Measurements from ENCODE around the gene ZSWIM8.

ZSWIM8 gene

DNA sequence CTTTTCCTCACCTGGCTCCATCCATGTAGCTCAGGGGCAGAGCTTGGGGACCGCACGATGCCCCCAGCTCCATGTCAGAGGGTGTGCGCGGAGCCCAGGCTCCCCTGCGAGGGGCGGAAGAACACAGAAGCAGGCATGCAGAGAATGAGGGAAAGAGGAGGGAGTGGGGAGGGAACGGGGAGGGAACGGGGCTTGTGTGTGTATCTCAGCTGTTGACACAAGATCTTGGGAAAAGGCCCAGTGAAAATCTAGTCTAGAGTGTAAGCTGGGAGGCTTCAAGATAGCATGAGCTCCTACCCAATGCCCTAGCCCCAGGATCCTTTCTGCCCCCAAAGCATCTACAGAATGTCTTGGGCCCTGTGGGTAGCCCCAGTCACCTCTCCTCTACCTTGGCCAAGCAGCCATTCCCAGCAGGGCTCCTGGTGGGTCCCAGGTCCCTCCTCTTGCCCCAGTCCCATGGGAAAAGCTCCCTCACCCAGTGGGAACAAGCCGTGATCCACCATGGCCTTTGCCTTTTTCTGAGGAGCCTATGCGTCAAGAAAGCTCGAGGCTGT, 51.1 kb downstream of the ZSWIM8 start:
- Histone ChIP-seq H3K4me1 (ENCODE audit: control insufficient read depth, insufficient read depth, low read length, unreplicated experiment) (peaks cover 29% of the 10 kb centered on the region), H3K27me3 (ENCODE audit: insufficient read depth, low read length) (no peaks in the 10 kb centered on the region), H3K79me2 (ENCODE audit: control insufficient read depth, insufficient read depth, low read length, unreplicated experiment) (no peaks in the 10 kb centered on the region), H2AFZ (ENCODE audit: low read length, unreplicated experiment) (no peak overlapping the region), H3K27ac (ENCODE audit: low read depth, low read length) (peak overlapping the region; percentile 55), H3K4me3 (ENCODE audit: low read depth, low read length) (no peak overlapping the region), H3K36me3 (ENCODE audit: insufficient read depth, low read length) (no peaks in the 10 kb centered on the region)

DNA sequence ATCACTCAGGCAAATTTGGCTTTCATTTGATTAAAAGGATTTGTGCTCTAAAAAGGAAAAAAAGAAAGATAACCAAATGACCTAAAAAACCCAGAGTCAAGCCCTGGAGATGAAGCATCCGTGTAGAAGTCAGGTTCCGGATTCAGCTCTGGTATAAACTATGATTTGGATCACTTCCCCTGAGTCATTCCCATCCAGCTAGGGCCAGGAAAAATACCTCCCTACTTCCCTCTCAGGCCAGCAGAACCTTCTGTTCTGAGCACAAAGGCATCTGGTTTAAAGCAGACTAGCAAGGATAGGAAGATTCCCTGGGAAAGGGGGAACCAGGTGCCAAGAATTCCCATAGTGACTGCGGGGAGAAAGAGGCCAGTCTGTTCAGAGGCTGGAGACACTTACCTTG, 51.7 kb downstream of the ZSWIM8 start:
- Histone ChIP-seq H3K4me1 (ENCODE audit: control insufficient read depth, insufficient read depth, low read length, unreplicated experiment) (peaks cover 29% of the 10 kb centered on the region), H3K27ac (ENCODE audit: low read depth, low read length) (peak overlapping the region; percentile 55)

DNA sequence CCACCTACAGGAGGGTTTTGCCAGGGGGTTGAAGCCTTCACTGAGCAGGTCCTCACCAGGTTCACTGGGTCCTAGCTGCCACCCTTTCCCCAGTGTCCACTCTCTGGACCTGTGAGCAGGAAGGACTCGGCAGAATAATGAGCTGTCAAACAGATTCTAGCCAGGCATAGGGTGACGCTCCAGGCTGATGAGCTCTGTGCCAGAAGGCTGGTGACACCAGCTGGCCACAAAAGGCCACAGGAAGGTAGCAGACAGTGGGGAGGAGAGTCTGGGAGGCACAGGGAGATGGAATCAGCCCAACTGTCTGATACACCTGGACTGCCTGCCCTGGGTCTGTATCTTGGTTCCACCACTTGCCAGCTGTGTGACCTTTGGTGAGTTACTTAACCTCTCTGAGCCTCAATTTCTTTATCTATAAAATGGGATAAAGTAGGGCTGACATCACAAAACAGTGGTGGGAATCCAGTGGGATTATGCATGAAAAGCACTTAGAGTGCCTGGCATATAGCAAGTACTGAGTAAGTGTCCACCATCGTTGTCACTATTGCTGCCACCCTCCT, 52.7 kb downstream of the ZSWIM8 start:
- H3K36me3 ChIP-seq (ENCODE audit: insufficient read depth, low read length) = no peaks in the 10 kb centered on the region

More for the DNA sequence above, 51.7 kb downstream of the ZSWIM8 start:
- Histone ChIP-seq H3K4me3 (ENCODE audit: low read depth, low read length) (no peak overlapping the region), H3K79me2 (ENCODE audit: control insufficient read depth, insufficient read depth, low read length, unreplicated experiment) (no peaks in the 10 kb centered on the region), H3K27me3 (ENCODE audit: insufficient read depth, low read length) (no peaks in the 10 kb centered on the region), H2AFZ (ENCODE audit: low read length, unreplicated experiment) (no peak overlapping the region), H3K36me3 (ENCODE audit: insufficient read depth, low read length) (no peaks in the 10 kb centered on the region)

DNA sequence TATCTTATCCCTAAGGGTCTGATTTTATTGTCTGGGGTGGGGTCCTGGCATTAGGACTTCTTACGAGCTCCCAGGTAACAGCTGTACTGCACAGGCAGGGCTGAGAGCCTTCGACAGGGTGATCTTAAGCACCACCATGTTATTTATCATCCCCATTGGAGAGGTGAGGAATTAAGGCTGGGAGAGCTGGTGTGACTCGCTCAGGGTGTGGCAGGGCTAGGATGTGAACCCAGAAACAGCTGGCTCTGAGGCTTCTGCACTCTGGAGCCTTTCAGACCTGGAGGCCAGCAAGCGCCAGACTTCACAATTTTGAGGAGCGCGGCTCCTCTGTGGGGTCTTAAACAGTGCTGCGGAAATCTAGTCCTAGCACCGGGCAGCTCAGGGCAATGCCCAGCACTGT, 53.4 kb downstream of the ZSWIM8 start:
- no peak overlapping the region for H3K4me3 ChIP-seq (ENCODE audit: low read depth, low read length)
- no peak overlapping the region for H3K27ac ChIP-seq (ENCODE audit: low read depth, low read length)
- H3K79me2 ChIP-seq (ENCODE audit: control insufficient read depth, insufficient read depth, low read length, unreplicated experiment) = no peaks in the 10 kb centered on the region
- H3K36me3 ChIP-seq (ENCODE audit: insufficient read depth, low read length) = no peaks in the 10 kb centered on the region
- H3K4me1 ChIP-seq (ENCODE audit: control insufficient read depth, insufficient read depth, low read length, unreplicated experiment) = peaks cover 29% of the 10 kb centered on the region
- H2AFZ ChIP-seq (ENCODE audit: low read length, unreplicated experiment) = no peak overlapping the region
- no peaks in the 10 kb centered on the region for H3K27me3 ChIP-seq (ENCODE audit: insufficient read depth, low read length)

More for the DNA sequence above, 52.7 kb downstream of the ZSWIM8 start:
- Histone ChIP-seq H2AFZ (ENCODE audit: low read length, unreplicated experiment) (no peak overlapping the region), H3K79me2 (ENCODE audit: control insufficient read depth, insufficient read depth, low read length, unreplicated experiment) (no peaks in the 10 kb centered on the region), H3K4me1 (ENCODE audit: control insufficient read depth, insufficient read depth, low read length, unreplicated experiment) (peaks cover 29% of the 10 kb centered on the region), H3K27ac (ENCODE audit: low read depth, low read length) (no peak overlapping the region), H3K4me3 (ENCODE audit: low read depth, low read length) (no peak overlapping the region), H3K27me3 (ENCODE audit: insufficient read depth, low read length) (no peaks in the 10 kb centered on the region)

DNA sequence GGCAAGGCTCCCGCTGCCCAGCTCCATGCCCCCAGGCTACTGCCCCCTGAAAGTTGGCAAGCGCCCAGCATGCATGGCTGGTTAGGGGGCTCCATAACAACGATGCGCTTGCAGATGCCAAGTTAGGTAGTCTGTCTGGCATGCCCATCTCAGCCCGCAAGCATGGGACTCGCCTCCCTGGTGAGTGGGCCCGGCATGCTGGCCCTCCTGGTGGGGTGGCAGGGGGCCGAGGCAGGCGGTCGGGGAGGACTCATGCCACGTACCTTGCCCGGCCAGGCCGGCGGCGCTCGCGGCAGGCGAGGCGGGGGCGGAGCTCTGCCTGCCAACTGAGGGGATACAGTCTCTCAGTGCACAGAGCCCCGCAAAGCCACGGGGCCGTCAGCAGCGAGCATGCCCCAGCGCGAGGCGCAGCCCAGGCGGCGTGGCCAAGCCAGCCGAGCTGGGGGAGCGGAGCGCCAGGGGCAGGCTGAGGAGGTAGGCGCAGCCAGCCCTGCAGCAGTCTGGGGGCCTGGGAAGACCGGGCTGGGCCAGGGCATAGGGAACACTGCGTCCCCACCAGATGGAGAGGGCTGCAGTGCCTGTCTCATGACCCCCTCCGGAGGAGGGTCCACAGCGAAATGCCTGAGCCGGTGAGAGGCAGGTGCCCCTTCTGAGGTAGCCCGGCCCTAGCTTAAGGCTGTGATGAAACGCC, 54.0 kb downstream of the ZSWIM8 start:
- Histone ChIP-seq H3K79me2 (ENCODE audit: control insufficient read depth, insufficient read depth, low read length, unreplicated experiment) (no peaks in the 10 kb centered on the region), H3K27me3 (ENCODE audit: insufficient read depth, low read length) (no peaks in the 10 kb centered on the region), H3K4me1 (ENCODE audit: control insufficient read depth, insufficient read depth, low read length, unreplicated experiment) (peaks cover 29% of the 10 kb centered on the region), H3K36me3 (ENCODE audit: insufficient read depth, low read length) (no peaks in the 10 kb centered on the region), H3K27ac (ENCODE audit: low read depth, low read length) (no peak overlapping the region), H3K4me3 (ENCODE audit: low read depth, low read length) (no peak overlapping the region), H2AFZ (ENCODE audit: low read length, unreplicated experiment) (no peak overlapping the region)

DNA sequence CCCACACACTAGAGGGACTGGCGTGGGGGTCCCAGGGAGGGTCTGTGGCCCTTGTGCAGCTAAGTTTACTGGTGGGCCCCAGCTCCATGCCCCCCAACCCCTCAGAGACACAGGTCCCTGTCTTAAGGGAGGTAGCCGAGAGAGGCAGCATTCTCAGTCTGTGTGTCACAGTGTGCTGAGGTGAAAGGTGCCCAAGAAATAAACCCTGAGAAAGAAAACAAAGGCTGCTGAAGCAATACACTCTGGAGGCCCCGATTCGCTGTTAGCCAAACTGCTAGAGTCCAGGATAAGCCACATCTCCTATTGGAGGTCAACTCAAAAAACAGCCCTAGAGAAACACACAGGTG, 54.6 kb downstream of the ZSWIM8 start:
- Histone ChIP-seq H3K36me3 (ENCODE audit: insufficient read depth, low read length) (no peaks in the 10 kb centered on the region), H3K27me3 (ENCODE audit: insufficient read depth, low read length) (no peaks in the 10 kb centered on the region), H2AFZ (ENCODE audit: low read length, unreplicated experiment) (no peak overlapping the region), H3K4me3 (ENCODE audit: low read depth, low read length) (no peak overlapping the region), H3K79me2 (ENCODE audit: control insufficient read depth, insufficient read depth, low read length, unreplicated experiment) (no peaks in the 10 kb centered on the region), H3K27ac (ENCODE audit: low read depth, low read length) (no peak overlapping the region), H3K4me1 (ENCODE audit: control insufficient read depth, insufficient read depth, low read length, unreplicated experiment) (peaks cover 29% of the 10 kb centered on the region)

DNA sequence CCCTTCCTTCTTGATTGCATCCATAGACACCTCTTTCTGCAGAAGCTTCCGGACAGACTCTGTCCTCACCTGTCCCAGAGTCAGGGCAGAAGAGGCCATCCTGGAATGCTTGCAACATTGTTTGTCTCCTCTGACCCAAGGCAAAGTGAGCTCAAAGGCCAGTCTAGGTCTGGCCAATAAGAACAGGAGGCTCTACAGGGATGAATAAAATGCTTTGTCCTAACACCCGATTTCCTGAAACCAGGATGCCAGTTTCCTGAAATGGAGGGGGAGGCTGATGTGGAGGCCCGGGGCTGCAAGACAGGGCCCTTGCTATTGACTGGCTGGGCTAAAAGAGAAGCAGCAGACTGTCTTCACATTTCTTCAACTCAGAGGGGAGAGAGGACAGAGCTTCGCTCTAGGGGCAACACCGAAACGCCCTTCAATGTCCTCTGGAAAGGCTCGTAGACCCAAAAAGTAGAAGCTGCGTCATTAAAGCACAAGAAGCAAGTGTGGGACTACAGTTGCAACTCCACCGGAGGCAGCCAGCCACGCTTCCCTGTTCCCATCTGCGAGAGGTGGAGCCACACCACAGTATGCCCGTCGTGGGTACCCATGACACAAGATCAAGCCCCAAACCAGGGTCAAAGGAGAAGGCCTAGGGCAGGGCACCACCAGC, 55.1 kb downstream of the ZSWIM8 start:
- Histone ChIP-seq H2AFZ (ENCODE audit: low read length, unreplicated experiment) (no peak overlapping the region), H3K36me3 (ENCODE audit: insufficient read depth, low read length) (no peaks in the 10 kb centered on the region), H3K27ac (ENCODE audit: low read depth, low read length) (no peak overlapping the region), H3K4me1 (ENCODE audit: control insufficient read depth, insufficient read depth, low read length, unreplicated experiment) (peaks cover 29% of the 10 kb centered on the region), H3K4me3 (ENCODE audit: low read depth, low read length) (no peak overlapping the region), H3K27me3 (ENCODE audit: insufficient read depth, low read length) (no peaks in the 10 kb centered on the region), H3K79me2 (ENCODE audit: control insufficient read depth, insufficient read depth, low read length, unreplicated experiment) (no peaks in the 10 kb centered on the region)

DNA sequence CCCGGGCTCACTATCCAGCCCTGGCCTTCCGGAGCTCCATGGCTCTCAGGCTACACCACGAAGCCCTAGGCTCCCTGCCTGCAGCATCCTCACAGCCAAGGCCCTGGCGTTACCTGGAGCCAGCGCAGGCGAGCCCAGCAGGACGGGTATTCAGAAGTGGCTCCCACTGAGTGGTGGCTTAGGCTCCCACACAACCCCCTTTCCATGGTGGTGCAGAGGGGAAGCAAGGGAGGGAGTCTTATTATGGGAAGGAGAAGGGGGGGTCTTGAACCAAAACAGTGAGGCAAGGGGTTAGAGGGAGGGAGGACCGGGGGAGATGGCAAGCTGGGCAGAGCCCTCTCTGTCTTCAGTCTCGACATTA, 55.6 kb downstream of the ZSWIM8 start:
- Histone ChIP-seq H3K4me1 (ENCODE audit: control insufficient read depth, insufficient read depth, low read length, unreplicated experiment) (peaks cover 29% of the 10 kb centered on the region), H3K27me3 (ENCODE audit: insufficient read depth, low read length) (no peaks in the 10 kb centered on the region), H2AFZ (ENCODE audit: low read length, unreplicated experiment) (no peak overlapping the region), H3K27ac (ENCODE audit: low read depth, low read length) (no peak overlapping the region), H3K79me2 (ENCODE audit: control insufficient read depth, insufficient read depth, low read length, unreplicated experiment) (no peaks in the 10 kb centered on the region), H3K36me3 (ENCODE audit: insufficient read depth, low read length) (no peaks in the 10 kb centered on the region), H3K4me3 (ENCODE audit: low read depth, low read length) (no peak overlapping the region)

DNA sequence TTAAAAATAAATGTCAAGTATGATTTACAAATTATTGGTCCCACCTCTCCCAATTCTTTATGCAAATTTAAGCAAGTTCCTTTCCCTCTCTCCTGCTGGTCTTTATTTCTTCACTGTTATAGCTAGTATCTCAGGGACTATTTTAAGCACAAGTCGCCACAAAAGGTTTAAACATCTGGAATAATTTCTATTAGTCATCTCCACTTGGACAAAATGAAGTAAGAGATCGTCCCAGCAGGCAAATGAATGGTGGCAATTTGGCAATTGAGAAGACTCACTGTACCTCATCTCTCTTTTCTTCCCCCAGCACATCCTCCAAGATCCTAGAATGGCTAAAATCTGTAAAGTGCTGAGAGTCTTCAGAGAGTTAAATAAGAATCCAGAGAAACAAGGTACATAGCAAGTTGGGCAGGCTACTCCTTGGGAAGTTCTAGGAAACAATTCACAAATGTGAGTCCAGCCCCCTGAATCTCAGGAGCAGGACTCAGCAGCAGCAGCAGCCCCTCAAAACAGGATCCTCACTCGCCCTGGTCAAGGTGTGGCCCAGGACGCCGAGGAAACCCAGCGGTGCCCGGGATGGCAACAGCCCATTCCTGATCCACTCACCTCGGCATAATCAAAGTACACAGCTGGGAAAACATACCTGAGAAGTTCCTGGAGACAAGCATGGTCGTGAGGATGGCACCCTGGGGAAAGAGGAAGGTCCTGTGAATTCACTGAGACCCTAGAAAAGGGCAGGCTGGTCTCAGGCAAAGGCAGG, 56.3 kb downstream of the ZSWIM8 start:
- H3K79me2 ChIP-seq (ENCODE audit: control insufficient read depth, insufficient read depth, low read length, unreplicated experiment) = no peaks in the 10 kb centered on the region

DNA sequence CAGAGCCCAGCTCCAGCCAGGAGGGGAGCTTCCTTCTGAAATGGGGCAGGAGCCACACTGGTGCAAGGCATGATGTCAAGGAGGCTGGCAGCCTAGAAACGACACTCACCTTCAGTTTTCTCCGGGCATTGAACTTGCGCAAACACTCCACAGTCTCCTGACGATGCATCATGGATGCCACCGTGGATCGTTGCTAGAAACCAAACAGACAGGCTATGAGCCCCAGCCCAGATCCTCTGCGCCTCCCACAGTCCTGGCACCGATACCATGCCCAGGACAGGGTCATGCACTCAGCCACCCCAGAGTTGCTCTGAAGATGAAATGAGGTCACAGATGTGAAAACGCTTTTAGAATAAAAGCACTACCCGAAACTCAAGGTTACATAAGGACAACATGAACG, 56.9 kb downstream of the ZSWIM8 start:
- H3K27me3 ChIP-seq (ENCODE audit: insufficient read depth, low read length) = no peaks in the 10 kb centered on the region
- H3K4me3 ChIP-seq (ENCODE audit: low read depth, low read length) = no peak overlapping the region
- no peaks in the 10 kb centered on the region for H3K36me3 ChIP-seq (ENCODE audit: insufficient read depth, low read length)
- H3K4me1 ChIP-seq (ENCODE audit: control insufficient read depth, insufficient read depth, low read length, unreplicated experiment) = peaks cover 20% of the 10 kb centered on the region
- no peaks in the 10 kb centered on the region for H3K79me2 ChIP-seq (ENCODE audit: control insufficient read depth, insufficient read depth, low read length, unreplicated experiment)
- no peak overlapping the region for H2AFZ ChIP-seq (ENCODE audit: low read length, unreplicated experiment)
- no peak overlapping the region for H3K27ac ChIP-seq (ENCODE audit: low read depth, low read length)

More for the DNA sequence above, 56.3 kb downstream of the ZSWIM8 start:
- Histone ChIP-seq H3K4me3 (ENCODE audit: low read depth, low read length) (no peak overlapping the region), H3K27me3 (ENCODE audit: insufficient read depth, low read length) (no peaks in the 10 kb centered on the region), H3K4me1 (ENCODE audit: control insufficient read depth, insufficient read depth, low read length, unreplicated experiment) (peaks cover 26% of the 10 kb centered on the region), H2AFZ (ENCODE audit: low read length, unreplicated experiment) (no peak overlapping the region), H3K36me3 (ENCODE audit: insufficient read depth, low read length) (no peaks in the 10 kb centered on the region), H3K27ac (ENCODE audit: low read depth, low read length) (no peak overlapping the region)
